ENCODE measurements around the gene CDC7.

DNA sequence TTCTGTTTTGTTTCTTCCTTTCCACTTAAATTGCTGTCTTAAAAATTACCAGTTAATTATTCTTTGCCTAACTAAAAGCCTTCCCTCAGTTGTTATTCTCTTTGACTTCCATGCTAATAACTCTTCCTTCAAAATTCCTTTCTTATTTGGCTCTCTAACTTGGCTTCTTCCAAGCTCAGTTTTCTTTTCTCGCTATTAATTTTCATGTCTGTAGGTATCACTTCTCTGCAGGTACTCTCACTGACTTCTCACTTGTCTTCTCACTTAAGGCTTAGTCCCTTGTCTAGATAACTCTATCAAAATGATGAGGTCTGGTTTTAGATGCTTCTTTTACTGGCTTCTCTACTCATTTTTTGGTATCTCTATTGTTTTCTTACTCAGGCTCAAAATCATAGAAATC is 10.1 kb downstream of the CDC7 start:
- TF ChIP-seq EZH2phosphoT487 (IDR thresholded peaks at IDR 0.05; ENCODE audit: borderline replicate concordance, low read length): no peak
- TF ChIP-seq, protein P1, sequence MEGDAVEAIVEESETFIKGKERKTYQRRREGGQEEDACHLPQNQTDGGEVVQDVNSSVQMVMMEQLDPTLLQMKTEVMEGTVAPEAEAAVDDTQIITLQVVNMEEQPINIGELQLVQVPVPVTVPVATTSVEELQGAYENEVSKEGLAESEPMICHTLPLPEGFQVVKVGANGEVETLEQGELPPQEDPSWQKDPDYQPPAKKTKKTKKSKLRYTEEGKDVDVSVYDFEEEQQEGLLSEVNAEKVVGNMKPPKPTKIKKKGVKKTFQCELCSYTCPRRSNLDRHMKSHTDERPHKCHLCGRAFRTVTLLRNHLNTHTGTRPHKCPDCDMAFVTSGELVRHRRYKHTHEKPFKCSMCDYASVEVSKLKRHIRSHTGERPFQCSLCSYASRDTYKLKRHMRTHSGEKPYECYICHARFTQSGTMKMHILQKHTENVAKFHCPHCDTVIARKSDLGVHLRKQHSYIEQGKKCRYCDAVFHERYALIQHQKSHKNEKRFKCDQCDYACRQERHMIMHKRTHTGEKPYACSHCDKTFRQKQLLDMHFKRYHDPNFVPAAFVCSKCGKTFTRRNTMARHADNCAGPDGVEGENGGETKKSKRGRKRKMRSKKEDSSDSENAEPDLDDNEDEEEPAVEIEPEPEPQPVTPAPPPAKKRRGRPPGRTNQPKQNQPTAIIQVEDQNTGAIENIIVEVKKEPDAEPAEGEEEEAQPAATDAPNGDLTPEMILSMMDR (IDR thresholded peaks at IDR 0.05; ENCODE audit: low read depth, low read length, poor library complexity, severe bottlenecking): no peak
